GM21515 (cell line): ENCODE data around the gene PSEN1.

Source experiments
- ATAC-seq: cut with Tn5 transposase; IDR thresholded peaks from one replicate; pipeline ENCODE4 v1.9.1; 2021; ENCODE audit not compliant: unreplicated experiment

The PSEN1 gene

DNA sequence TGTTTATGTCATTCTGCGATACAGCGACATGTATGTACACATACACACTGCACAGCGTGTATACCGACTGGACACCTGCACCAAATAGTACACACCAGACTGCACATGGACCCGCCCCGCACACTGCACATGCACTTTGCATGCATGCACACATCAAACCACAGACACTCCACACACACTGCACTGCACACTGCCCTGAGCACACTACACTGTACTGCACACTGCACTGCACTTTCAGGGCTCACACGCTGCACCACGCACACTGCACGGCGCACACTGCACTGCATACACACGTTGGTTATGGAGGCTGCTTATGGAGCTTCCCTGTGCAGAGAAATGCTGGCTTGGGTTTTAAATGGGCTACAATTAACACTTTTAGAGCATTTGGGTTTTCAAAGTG is 102.6 kb downstream of the PSEN1 start:
- ATAC-seq = no peak

DNA sequence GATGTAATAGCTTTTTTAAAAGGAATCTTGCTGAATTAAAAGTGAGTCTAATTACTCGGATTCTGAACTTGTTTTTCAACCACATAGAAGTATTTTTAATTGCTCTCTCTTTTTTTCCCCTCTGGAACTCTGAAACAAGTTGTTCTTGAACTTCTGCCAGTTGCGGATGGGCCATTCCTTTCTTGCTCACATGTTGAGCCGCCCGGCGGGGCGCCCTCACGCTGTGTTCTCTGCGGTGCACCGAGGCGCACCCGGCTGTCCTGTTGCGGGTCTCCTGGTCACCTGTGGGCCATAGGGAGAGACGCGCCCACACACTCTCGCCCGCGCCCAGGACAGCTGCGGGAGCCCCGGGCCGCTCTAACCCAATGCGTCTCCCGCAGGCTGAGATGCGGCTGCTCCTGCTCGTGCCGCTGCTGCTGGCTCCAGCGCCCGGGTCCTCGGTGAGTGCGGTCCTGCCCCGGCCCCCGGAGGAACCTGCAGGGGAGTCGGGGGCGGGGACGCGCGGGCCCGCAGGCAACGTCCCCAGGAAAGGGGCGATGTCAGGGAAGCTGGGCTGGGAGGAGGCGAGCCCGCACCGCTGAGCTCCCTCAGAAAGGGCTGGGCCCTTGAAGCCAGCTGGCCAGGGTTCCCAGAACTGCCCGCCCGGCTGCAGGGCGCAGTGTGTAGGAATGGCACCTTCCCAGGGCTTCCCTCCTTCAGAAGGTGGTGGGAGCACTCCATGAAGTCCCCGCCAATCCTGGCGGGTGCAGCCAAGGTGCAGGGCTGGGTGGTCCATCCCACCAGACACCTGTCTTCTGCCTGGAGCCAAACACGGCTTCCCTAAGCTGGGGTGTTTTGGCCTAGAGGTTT is 103.3 kb downstream of the PSEN1 start:
- no peak for ATAC-seq

DNA sequence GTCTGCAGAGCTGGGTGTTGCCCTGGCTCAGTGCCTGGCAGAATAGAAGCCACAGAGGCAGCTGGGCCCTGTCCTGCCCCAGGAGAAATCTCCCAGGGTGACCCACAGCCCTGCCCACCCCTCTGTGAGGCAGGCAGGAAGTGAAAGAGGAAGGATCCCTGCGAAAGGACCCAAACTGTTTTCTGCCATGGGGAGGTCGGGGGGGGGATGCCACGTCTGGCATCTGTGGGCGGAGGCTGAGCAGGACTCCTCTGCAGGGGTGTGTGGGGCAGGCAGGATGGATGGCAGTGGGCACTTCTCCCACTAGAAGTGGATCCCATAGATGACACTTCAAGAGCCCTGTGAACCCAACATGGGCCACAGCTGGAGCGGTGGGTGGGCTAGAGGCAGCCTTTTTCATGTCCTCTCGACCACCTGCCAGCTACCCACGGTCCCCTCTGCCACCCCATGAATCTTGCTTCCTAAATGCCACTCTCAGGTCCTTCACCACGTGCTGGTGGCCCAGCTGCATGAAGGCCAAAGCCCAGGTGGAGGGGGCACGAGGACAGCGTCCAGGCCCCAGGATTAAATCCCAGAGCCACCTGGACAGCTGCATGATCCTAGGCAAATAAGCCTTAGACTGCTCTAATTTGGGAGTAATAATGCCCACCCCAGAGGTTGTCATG is 104.6 kb downstream of the PSEN1 start:
- no peak for ATAC-seq

DNA sequence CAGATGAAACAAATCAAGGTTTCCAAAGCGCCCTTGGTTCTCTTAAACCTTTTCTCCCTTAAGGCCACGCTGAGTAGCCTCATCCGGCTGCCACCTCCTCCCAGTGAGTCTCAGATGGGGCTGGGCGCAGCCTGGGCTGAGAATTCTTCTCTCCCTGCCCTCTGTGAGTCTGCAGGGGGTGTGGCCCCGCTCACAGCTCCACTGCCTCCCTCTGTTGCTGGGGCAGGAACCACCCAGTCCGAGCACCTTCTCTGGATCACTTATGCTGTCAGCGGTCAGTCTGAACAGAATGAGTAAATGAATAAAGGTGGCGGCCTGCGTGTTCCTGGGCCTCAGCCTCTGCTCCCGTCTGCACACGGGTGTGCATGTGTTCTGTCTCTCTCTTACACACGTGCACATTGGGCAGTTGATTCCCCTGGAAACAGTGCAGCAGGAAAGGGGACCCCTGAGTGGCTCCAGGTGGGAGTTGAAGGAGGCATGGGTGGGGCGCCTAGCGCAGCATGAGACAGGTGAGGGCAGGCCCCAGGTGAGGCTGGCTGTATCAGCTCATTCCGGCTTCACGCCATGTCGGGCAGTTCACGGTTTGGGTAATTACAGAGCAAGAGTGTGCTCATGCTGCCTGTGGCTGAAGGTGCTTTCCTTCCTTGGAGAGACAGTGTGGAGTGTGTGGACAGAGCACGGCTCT is 105.3 kb downstream of the PSEN1 start:
- ATAC-seq = no peak

DNA sequence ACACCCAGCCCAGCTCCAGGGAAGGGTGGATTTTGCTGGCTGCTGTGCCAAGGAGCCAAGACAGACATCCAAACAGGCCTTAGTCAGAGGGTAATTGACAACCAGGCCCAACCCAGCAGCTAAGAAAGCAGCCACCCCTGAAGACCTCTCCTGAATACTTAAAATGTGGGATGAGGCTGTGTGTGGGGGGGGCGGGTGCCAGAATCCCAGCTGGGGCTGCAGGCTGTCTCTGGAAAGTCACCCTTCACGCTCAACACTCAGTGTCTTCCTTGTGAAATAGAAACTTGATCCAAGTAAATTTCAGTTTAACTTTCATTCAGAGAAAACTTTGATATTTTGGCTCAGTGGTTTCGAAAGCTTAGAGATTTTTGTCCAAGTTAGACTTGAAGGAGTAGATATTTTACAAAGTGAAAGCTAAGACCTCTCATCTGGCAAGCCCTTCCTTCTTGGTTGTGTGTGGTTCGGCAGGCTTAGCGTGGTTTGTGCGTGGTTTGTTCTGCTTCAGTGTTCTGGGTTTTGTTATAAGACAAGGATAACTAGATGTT is 106.1 kb downstream of the PSEN1 start:
- ATAC-seq = no peak

DNA sequence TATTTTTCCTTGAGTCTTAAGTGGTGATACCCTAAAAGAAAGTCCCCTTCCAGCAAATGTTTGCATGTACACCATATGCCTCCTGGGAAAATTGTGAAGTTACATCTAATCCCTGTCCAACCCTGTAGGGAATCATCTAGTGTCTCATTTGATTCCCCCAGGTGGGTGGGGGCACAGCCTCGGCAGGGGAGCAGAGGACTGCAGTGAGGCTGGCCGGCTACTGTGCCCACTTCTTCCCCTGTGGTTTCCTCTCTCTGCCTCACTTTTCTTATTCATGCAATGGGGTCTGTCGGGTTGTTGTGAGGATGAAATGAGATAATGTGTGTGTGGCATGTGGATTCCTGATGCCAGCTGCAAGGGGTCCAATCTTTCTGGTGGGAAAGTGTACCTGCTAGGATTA is 107.0 kb downstream of the PSEN1 start:
- ATAC-seq = no peak

DNA sequence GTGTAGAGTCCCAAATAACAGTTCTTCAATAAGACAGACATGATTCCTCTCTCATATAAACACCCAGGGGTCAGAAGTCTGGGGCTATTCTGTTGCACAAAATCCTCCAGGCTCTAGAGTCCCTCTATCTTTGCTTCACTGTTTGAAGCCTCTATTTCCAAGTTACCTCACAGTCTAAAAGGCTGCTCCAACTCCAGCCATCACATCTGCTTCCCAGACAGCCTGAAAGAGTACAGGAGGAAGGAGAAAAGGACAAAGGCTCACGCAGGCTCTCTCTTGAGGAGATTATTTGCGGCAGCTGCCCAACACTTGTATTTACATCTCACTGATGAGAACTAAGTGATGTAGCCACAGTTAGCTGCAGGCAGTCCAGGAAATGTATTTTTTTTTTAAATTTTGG is 107.4 kb downstream of the PSEN1 start:
- ATAC-seq = no peak

DNA sequence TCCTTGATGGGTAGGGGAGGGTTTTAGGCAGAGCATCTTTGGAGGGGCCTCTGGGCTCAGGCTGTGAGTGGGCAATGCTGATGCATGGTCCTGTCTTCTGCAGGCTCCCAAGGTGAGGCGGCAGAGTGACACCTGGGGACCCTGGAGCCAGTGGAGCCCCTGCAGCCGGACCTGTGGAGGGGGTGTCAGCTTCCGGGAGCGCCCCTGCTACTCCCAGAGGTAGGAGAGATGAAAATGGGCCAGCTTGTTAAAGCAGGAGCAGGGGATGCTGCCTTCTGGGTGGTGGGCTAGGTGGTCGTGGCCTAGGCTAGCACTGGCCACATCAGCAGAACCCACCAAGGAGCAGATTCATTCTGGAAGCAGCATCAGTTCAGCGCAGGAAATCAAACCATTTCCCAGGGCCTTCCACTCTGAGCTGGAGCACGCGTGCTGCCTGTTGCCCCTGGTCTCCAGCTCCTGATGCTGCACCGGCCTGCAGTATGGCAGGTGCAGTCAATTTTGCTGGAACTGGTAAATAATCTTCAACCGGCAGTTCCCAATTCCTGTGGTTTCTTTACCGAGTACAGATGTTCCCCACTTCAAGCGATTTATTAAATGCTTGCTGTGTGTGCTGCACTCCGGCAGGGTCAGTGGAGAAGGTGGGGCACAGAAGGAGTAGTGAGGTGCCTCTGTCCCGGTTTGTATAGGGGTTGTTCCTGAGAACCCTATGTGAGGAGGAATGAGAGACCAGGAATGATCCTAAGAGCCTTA is 108.4 kb downstream of the PSEN1 start:
- ATAC-seq = no peak

DNA sequence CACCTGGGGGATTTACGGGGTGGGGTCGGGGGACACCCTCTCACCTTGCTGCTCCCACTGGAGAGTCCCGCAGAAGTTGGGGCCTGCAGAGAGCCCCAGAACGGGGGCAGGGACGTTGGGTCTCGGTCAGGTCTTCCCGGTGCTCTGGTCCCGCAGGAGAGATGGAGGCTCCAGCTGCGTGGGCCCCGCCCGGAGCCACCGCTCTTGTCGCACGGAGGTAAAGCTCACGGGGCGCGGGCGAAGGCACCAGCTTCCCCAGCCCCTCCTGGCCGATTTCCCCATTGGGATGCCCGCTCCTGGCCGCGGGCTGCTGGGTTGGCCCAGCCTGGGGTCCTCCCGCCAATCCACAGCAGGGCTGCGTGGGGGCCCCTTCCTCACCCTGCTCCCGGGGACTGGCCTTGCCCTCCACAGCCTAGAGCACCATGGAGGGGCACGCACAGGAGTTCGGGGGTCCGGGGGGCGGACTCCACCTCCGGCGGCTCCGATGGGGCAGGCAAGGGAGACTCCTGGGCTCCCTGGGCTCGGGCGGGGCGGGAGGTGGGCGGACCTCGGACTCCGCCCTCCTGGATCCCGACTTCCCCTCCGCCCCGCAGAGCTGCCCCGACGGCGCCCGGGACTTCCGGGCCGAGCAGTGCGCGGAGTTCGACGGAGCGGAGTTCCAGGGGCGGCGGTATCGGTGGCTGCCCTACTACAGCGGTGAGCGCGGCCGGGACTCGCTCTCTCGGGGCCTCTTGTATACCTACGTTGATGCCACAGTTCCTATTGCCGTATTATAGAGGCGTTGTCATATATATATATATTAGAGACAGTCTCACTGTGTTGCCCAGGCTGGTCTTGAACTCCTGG is 109.4 kb downstream of the PSEN1 start:
- ATAC-seq = no peak

DNA sequence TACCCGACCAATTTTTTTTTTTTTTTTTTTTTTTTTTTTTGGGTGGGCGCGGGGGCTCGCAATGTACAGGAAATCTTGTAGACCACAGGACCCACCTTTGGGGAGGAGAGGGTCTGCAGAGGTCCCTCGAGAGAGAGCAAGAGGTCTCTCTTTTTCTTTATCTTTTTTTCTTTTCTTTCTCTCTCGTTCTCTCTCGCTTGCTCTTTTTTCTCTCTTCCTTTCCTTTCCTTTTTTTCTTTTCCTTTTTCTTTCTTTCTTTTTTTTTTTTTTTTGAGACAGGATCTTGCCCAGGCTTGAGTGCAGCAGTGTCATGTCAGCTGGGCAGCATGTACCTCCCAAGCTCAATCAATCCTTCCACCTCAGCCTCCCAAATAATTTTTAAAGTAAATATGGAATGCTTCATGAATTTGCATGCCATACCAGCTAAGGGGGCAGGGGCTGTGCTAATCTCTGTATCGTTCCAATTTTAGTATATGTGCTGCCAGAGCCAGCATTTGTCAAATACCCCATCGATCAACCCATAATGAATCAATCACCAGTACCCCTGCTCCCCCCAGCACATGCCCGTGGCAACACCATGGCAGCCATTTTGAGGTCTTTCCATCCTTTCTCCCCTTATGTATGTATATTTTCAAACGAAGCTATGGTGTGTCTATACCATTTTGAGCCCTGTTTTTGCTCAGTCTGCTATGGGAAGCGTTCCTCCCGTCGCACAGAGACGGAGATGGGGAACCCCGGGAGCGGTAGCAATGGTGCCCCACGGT is 110.3 kb downstream of the PSEN1 start:
- ATAC-seq = no peak

DNA sequence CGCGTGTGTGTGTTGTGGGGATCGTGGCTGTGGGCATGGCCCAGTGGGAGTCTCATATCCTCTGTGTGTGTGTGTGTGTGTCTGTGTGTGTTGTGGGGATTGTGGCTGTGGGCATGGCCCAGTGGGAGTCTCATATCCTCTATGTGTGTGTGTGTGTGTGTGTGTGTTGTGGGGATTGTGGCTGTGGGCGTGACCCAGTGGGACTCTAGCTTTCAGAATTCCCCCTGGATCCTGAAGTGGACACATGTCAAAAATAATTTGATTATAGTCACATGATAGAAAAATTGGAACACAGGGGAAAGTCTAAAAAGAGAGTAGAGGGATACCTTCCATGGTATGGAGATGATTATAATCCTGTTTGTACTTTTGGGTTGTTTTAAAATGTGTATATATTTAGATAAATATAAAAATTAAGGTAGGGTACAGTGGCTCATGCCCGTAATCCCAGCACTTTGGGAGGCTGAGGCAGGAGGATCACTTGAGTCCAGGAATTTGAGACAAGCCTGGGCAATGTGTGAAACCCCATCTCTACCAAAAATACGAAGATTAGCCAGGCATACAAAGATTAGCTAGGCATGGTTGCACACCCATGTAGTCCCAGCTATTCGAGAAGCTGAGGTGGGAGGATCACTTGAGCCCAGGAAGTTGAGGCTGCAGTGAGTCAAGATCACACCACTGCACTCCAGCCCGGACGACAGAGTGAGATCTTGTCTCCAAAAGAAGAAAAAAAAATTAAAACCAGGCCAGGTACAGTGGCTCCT is 112.0 kb downstream of the PSEN1 start:
- no peak for ATAC-seq

DNA sequence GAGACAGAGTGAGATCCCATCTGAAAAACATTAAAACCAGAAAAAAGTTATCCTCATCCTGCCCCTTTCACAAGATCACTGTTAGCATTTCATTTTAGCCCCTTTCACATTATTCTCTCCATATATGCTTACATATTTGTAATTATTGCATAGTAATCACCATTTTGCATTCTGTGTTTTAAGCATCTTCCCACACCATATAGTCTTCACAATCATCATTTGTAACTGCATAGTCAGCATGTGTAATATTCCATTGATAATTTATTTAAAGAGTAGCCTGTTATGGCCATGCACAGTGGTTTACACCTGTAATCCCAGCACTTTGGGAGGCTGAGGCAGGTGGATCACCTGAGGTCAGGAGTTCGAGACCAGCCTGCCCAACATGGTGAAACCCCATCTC is 112.8 kb downstream of the PSEN1 start:
- ATAC-seq = no peak

DNA sequence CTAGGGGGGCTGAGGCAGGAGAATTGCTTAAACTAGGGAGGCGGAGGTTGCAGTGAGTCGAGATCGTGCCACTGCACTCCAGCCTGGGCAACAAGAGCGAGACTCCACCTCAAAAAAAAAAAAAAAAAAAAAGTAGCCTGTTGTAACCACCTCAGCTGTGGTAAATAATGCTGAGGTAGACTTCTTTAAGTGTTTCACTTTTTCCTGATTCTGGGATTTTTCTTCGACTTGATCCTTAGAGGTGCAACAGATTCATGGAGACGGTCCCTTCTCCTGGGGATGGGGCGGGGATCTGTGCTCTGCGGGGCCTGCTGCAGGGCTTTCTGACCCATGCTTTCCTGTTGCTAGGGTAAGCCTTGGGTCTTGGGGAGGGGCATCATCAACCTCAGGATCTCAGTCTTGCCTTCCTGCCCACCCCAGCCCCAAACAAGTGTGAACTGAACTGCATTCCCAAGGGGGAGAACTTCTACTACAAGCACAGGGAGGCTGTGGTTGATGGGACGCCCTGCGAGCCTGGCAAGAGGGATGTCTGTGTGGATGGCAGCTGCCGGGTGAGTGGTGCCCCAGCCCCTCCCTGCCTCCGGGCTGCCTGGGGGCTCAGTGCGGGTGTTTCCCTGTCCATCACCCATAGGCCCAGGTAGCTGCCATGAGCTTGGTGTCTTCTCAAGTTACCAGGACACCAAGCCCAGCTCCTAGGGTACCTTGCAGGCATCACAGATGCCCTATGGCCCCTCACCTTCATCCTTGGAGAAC is 113.4 kb downstream of the PSEN1 start:
- no peak for ATAC-seq

DNA sequence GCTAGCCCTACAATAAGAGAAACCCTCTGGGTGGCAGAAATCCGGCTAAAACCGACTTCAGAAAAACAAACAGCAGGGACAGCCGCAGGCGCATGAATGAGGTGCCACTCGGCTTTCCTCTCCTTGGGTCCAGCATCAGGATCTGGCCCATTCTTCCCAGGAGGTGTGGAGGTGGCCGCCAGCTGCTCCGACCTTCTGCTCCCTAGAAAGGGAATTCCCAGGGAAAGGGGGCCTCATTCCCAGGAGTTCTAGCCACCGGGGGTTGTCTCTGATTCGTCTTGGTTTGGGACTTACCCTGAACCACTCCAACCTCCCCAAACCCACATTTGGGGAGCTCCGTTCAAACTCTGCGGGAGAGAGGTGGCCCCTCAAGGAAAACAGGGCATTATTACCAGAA is 114.0 kb downstream of the PSEN1 start:
- no peak for ATAC-seq

DNA sequence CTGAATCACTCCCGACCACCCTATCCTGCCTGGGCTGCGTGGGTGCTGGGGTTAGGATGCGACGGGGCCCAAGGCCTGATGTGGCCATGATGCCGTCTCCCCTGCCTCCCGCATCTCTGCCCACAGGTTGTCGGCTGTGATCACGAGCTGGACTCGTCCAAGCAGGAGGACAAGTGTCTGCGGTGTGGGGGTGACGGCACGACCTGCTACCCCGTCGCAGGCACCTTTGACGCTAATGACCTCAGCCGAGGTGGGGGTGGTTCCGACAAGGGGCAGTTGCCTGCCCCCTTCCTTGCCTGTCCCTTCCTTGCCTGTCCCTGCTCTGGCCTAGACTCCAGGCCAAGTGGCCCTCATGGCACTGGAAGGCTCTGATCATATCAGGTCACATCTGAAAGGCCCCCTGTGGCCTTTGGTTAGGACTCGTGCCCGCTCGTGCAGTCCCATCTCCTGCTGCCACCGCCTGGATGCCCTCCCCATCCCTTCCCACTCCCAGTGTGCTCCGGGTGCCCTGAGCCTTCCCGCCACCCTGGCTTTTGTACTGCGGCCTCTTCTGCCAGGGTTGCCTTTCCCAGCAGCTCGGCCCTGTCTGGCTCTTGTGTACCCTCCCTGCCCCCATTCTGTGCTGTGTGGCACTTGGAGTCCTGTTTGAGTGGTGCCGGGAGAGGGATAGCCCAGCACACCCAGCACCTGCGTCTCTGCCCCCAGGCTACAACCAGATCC is 114.6 kb downstream of the PSEN1 start:
- ATAC-seq = no peak

DNA sequence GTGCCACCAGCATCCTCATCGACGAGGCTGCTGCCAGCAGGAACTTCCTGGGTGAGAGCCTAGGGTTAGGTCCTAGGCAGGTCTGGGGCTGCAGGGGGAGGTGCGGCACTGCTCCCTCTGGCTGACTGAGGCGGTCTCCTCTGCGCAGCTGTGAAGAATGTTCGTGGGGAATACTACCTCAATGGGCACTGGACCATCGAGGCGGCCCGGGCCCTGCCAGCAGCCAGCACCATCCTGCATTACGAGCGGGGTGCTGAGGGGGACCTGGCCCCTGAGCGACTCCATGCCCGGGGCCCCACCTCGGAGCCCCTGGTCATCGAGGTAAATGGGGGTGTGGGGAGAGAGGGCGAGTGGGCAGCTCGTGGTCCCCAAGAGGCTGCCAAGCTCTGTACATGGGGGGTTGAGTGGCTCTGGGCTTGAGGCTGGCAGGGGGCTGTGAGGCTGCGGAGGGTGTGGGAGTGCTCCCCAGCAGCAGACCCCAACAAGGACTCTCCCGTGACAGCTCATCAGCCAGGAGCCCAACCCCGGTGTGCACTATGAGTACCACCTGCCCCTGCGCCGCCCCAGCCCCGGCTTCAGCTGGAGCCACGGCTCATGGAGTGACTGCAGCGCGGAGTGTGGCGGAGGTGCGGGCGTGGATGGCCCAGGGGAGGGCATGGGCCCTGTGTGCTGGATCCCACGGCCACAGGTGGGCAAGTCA is 115.4 kb downstream of the PSEN1 start:
- ATAC-seq = no peak
